ENCODE measurements around the gene PRUNE2.

DNA sequence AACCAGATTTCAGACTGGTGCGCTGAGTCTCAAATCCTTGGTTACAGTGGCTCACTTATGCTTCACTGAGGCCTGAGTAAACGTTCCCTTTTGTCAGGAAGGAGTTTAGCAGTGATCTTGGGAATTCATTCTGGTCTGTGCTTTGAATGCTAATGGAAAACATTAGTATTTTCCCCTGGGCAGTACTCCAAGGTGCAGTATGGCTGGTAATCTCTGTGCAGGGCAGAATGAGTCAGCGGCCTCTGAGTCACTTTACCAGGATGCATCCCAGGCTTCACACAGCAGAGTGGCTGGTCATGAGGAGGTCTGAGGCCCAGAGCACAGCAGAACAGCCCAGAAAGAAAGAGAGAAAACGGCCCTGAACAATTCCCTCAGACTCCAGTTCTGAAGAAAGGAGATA, 87.6 kb downstream of the PRUNE2 start:
- TF ChIP-seq, protein P1, sequence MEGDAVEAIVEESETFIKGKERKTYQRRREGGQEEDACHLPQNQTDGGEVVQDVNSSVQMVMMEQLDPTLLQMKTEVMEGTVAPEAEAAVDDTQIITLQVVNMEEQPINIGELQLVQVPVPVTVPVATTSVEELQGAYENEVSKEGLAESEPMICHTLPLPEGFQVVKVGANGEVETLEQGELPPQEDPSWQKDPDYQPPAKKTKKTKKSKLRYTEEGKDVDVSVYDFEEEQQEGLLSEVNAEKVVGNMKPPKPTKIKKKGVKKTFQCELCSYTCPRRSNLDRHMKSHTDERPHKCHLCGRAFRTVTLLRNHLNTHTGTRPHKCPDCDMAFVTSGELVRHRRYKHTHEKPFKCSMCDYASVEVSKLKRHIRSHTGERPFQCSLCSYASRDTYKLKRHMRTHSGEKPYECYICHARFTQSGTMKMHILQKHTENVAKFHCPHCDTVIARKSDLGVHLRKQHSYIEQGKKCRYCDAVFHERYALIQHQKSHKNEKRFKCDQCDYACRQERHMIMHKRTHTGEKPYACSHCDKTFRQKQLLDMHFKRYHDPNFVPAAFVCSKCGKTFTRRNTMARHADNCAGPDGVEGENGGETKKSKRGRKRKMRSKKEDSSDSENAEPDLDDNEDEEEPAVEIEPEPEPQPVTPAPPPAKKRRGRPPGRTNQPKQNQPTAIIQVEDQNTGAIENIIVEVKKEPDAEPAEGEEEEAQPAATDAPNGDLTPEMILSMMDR (IDR thresholded peaks at IDR 0.05; ENCODE audit: poor library complexity): no peak
- TF ChIP-seq EZH2 (IDR thresholded peaks at IDR 0.05; ENCODE audit: borderline replicate concordance): no peak

All from hepatocyte (in vitro differentiated cells).